Left lung (tissue), 10 donors: Measurements from ENCODE around the gene LAMC1. TPM values are rescaled to one million over a fixed set of nuclear protein-coding genes. Genes with fewer than 3 reads are reported as not detected.

ENCODE experiments used
- ATAC-seq: fragments of 200-7000 bp; cut with Tn5 transposase; one replicate; pipeline ENCODE4 v1.9.1; 2020; ENCODE audit warnings: moderate library complexity
- DNase-seq, 4 donors: peaks; one replicate each; pipeline ENCODE4 v3.0.0-alpha.2; 2013 to 2020
- H3K27ac ChIP-seq, 2 donors: fragments of 200-600 bp; sonication (generic) in 1 of 2; one replicate each; pipeline versions ENCODE4 v1.5.0 to v1.8.0; 2020 to 2021
- H3K27me3 ChIP-seq, 2 donors: fragments of 200-600 bp; sonication (generic) in 1 of 2; one replicate each; pipeline versions ENCODE4 v1.5.0 to v1.8.0; 2020 to 2021
- H3K36me3 ChIP-seq, 2 donors: fragments of 200-600 bp; sonication (generic) in 1 of 2; one replicate each; pipeline versions ENCODE4 v1.5.0 to v1.8.0; 2020 to 2021
- H3K4me1 ChIP-seq, 2 donors: fragments of 200-600 bp; one replicate each; pipeline ENCODE4 v1.8.0; 2021
- H3K4me3 ChIP-seq, 2 donors: fragments of 200-600 bp; sonication (generic) in 1 of 2; one replicate each; pipeline versions ENCODE4 v1.5.0 to v1.8.0; 2020 to 2021; ENCODE audit warnings: mild to moderate bottlenecking in 1 of 2
- H3K9me3 ChIP-seq, 2 donors: fragments of 200-600 bp; sonication (generic) in 1 of 2; one replicate each; pipeline versions ENCODE4 v1.5.0 to v1.8.0; 2020 to 2021
- intact Hi-C, 2 donors: fragments of 100-400 bp; cut with DNase I; formaldehyde crosslinking; loops; one replicate each; pipeline versions ENCODE4 v1.11.2 to v1.14.2; 2022
- polyA plus RNA-seq, 6 donors: library from polyadenylated mRNA; unstranded; fragments of 120-200 nt; gene quantifications; one replicate each; pipeline ENCODE4 v1.2.1, GENCODE V29; 2013; ENCODE audit not compliant: insufficient read length in 6 of 6
- total RNA-seq, 2 donors: library from RNA; stranded (reverse); fragmentation: NEBNext Ultra II Directional; extraction: Animal tissue kit (Norgen Biotek cat#: 25700); gene quantifications; one replicate each; pipeline ENCODE4 v1.2.1, GENCODE V29; 2021
- TF ChIP-seq, protein P1 (sequence below), 2 donors: fragments of 200-600 bp; sonication (generic) in 1 of 2; IDR thresholded peaks; one replicate each; pipeline versions ENCODE4 v1.5.0 to v1.8.0; 2021; ENCODE audit warnings: antibody characterized with exemption in 2 of 2
- donor health status: DM: no; HTN: yes; CAD: no.
- donor health status: DM: no; HTN: no; CAD: no.

LAMC1 gene
- total and polyA plus RNA-seq, 8 donors, result 144 to 357 (median 321) TPM

DNA sequence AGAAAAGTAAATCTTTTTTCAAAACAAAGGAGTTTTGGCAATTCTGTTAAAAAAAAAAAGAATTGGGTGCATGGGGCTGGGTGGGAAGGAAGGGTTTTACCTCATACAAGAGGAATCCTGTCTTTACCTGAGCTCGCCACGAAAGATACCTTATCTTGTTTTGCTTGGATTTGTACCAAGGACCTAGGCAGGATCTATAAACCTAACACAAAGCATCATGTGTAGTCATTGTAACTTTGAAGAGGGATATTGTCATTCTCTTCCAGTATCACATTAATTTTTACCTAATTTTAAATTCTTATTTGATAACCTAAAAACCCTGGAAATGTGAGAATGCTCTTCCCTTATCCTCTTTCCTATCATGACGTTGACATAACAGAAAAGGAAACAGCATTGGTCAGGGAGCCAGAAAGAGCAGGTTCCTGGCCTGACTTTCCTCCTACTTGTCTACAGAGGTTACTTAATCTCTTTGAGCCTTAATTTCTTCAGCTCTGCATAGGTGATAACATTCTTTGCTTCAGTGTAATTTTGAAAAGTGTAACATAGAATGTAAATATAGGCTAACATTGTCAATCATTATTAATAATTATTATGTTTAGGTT, 4.0 kb upstream of the LAMC1 start:
- TF ChIP-seq, protein P1, sequence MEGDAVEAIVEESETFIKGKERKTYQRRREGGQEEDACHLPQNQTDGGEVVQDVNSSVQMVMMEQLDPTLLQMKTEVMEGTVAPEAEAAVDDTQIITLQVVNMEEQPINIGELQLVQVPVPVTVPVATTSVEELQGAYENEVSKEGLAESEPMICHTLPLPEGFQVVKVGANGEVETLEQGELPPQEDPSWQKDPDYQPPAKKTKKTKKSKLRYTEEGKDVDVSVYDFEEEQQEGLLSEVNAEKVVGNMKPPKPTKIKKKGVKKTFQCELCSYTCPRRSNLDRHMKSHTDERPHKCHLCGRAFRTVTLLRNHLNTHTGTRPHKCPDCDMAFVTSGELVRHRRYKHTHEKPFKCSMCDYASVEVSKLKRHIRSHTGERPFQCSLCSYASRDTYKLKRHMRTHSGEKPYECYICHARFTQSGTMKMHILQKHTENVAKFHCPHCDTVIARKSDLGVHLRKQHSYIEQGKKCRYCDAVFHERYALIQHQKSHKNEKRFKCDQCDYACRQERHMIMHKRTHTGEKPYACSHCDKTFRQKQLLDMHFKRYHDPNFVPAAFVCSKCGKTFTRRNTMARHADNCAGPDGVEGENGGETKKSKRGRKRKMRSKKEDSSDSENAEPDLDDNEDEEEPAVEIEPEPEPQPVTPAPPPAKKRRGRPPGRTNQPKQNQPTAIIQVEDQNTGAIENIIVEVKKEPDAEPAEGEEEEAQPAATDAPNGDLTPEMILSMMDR (IDR thresholded peaks at IDR 0.05), result no peak
- no peak for DNase-seq
- Histone ChIP-seq H3K36me3 (no peaks in the 10 kb centered on the region), H3K27me3 (peaks cover 0 to 37% of the 10 kb centered on the region in 2 donors), H3K4me1 (peaks cover 6 to 16% of the 10 kb centered on the region in 2 donors), H3K27ac (no peak overlapping the region), H3K9me3 (no peaks in the 10 kb centered on the region), H3K4me3 (no peak overlapping the region)
- no peak for ATAC-seq
- intact Hi-C loops, result no loop called here

DNA sequence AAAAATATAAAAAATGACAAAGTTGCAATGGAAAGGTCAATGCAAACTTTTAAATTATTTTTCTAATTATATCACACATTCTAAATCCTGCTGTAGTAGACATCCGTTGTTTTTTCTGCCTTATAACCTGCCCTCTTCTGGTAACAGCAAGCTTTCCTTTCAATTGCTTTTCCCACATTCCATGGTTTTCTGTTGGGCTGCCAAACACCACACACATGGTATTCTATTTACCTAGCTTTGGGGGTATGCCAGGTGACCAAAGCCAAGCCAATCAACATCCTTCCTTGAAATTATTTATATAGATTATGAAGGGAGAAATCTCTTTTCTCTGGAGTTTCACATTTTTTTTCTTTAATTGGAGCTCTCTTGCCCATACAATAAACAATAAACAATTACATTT, 3.4 kb upstream of the LAMC1 start:
- Histone ChIP-seq H3K27me3 (peaks cover 0 to 43% of the 10 kb centered on the region in 2 donors), H3K4me3 (no peak overlapping the region), H3K36me3 (no peaks in the 10 kb centered on the region), H3K27ac (no peak overlapping the region), H3K9me3 (no peaks in the 10 kb centered on the region), H3K4me1 (peaks cover 6 to 19% of the 10 kb centered on the region in 2 donors)
- no peak for DNase-seq
- TF ChIP-seq, protein P1 (IDR thresholded peaks at IDR 0.05), result no peak
- intact Hi-C loops, result loop anchor here in 1 of 2 donors (10.0 kb wide), 2 partner anchors 55 to 85 kb away; no protein-coding TSS in a partner anchor
- ATAC-seq, result no peak

DNA sequence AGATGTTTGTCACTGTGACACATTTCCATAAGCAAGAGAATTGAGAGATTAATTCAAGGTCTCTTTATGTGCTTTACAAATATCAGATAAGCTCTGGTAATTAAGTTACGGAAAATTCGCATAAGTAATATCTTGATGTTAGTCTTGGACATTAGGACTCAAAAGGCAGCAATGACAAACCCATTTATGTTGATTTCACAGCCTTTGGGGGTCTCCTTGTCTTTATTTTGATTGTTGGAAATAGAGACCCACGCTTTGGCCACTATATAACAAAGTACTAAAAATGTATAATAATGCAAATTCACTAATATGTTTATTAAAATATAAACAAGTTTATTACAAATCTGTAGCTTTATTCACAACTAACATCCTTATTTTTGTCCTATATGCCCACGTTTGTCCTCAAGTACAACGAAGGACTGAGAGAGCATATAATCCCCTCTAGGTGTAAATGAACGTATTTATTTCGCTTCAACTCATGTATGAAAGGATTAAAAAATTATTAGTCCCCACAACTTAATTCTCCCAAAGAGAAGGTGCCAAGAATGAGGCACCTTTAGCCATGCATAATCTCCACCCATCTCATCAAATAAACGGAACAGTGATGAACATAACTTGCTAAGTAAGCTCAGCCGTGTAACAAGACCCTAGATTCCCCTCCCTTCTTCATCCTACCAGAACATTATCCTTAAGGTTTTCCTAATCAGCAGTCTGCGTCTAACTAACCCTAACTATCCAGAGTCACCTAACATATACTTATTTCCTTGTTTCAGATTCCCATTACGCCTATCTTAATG, 1.6 kb upstream of the LAMC1 start:
- H3K4me1 ChIP-seq, result peaks cover 6 to 21% of the 10 kb centered on the region in 2 donors
- no peaks in the 10 kb centered on the region for H3K9me3 ChIP-seq
- H3K4me3 ChIP-seq, result peak overlapping the region; percentile 62 to 68
- intact Hi-C loops, result loop anchor here in 1 of 2 donors (10.0 kb wide), 2 partner anchors 57 to 83 kb away; no protein-coding TSS in a partner anchor
- peak overlapping the region; percentile 96 to 99 for H3K27ac ChIP-seq
- DNase-seq, result no peak
- H3K27me3 ChIP-seq, result peaks cover 0 to 46% of the 10 kb centered on the region in 2 donors
- TF ChIP-seq, protein P1 (IDR thresholded peaks at IDR 0.05), result no peak
- no peak for ATAC-seq
- no peaks in the 10 kb centered on the region for H3K36me3 ChIP-seq

DNA sequence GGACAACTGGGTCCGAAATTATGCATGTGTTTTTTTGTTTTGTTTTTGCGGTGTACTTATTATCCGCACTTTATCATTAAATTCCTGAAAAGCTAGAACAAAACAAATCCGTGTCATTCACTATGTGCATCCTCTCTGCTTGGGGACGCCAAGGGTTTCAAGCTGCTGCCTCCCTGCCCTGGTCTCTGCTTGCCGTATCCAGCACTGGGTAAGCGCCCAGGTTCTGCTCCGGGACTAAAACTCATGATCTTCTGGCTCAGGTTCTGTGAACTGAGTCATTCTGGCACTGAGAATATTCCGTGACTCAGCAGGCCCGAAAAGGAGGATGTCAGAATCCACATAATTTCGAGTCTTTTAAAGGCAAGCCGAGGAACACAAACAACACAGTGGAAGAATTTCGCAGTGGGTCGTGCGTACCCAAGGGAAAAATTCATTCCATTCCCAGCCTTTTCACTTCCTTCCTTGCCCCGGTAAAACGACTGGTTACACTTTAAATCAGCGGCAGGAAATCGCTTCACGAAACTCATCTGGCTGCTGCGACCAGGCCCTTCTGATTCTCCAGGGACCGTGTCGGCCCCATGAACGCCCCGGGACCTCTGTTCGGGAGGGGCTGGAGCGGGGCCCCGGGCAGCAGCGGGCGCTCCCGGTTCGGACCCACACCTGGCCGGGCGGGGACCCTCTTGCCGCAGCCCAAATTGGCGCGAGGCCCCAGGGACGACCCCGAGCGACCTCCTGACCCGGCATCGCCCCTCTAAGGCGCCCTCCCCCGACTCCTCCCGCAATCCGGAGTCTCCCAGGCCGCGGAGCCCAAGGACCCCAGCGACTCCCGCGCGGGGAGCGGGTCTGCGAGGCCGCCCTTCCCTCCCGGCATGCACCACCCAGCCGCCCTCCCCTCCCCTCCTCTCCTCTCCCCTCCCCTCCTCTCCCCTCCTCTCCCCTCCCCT, 746 bp upstream of the LAMC1 start:
- Histone ChIP-seq H3K4me3 (peak overlapping the region; percentile 62 to 68), H3K27me3 (peaks cover 0 to 46% of the 10 kb centered on the region in 2 donors), H3K4me1 (peaks cover 6 to 29% of the 10 kb centered on the region in 2 donors), H3K36me3 (no peaks in the 10 kb centered on the region), H3K9me3 (no peaks in the 10 kb centered on the region), H3K27ac (peak overlapping the region; percentile 96 to 99)
- TF ChIP-seq, protein P1 (IDR thresholded peaks at IDR 0.05), result no peak
- DNase-seq (peak; percentile 81 to 83 (median 82)), ATAC-seq (peak; percentile 65)
- intact Hi-C loops, result loop anchor here in 1 of 2 donors (10.0 kb wide), 2 partner anchors 58 to 82 kb away; no protein-coding TSS in a partner anchor
